Esophagus squamous epithelium (tissue), 4 donors: ENCODE data around the gene PIP5KL1.

ENCODE experiments used
- CTCF ChIP-seq, 6 experiments: fragments of 450-650 bp in 4 of 6; fragments of 200-600 bp in 2 of 6; sonication (generic) in 2 of 6; IDR thresholded peaks; one replicate each; pipeline ENCODE4 v1.5.1; 2016 to 2019; ENCODE audit warnings: antibody characterized with exemption in 6 of 6, mild to moderate bottlenecking in 4 of 6, moderate library complexity in 4 of 6
- POLR2A ChIP-seq, 4 donors: fragments of 450-650 bp; IDR thresholded peaks; one replicate each; pipeline ENCODE4 v1.6.1; 2017; ENCODE audit warnings: antibody characterized with exemption in 4 of 4, mild to moderate bottlenecking in 4 of 4, moderate library complexity in 3 of 4

DNA sequence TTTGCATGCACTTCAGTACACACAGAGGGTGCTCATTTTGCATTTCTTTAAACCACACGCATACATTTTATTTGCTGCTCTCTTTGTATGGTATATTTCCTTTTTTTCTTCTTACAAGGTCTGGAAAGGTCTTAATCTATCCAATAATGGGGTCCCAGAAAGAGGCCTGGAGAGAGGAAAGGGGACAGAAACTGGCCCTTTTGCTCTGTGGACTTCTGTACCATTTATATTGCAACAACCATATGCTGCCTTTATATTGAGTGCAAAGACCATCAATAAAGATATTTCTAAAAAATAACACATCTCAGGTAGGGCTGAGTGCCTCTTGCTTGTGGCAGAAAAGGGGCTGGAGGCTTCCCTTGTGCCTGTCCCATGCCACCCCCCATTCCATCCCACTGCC is 22.6 kb upstream of the PIP5KL1 start:
- TF ChIP-seq CTCF (IDR thresholded peaks at IDR 0.05), result no peak
- no peak for TF ChIP-seq POLR2A (IDR thresholded peaks at IDR 0.05)
